ENCODE data around the gene ZNF646. TPM values are rescaled to one million over a fixed set of nuclear protein-coding genes. Genes with fewer than 3 reads are reported as not detected.
A peak's percentile ranks its signal among the peaks of the same experiment; 100 is the strongest.

The ZNF646 gene
- total and polyA plus RNA-seq, 2 of the 13 experiments (the other 11 are each of a cell fraction or from before 2014, with no cell fraction given): 3.4 to 10.9 TPM

DNA sequence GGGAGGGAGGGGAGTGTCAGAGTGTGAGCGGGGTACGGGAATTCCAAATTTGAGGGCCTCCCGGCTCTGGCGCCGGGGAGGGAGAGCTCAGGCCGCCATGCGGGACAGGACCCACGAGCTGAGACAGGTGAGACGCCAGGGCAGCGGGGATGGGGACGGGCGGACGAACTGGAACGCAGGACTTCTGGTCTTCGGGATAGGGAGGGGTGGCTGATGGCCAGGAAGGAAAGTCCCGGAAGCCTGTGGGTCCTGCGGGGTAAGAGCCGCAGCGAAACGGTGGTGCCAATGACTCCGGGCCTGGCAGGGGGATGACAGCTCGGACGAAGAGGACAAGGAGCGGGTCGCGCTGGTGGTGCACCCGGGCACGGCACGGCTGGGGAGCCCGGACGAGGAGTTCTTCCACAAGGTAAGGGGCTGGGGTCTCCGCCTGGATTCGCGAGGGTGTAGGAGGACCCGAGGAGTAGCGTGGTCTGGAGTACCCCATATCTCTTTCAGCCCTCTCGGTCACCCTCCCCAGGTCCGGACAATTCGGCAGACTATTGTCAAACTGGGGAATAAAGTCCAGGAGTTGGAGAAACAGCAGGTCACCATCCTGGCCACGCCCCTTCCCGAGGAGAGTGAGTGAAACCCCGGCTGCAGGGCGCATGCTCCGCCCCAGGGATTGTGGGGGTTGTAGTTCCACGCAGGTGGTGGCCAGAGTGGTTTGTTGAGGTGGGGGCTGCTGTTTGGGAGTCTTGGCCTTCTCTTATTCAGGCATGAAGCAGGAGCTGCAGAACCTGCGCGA is 40.3 kb upstream of the ZNF646 start (continued):
- TF ChIP-seq MLLT10 (CRISPR knock-in tag; IDR thresholded peaks at IDR 0.05) (no peak), RARG (CRISPR knock-in tag; IDR thresholded peaks at IDR 0.05; ENCODE audit: low read depth) (no peak), MAFF (IDR thresholded peaks at IDR 0.05; ENCODE audit: low read depth, low read length) (no peak), RBM22 (optimal IDR thresholded peaks at IDR 0.05; ENCODE audit: low read length) (no peak), JUNB (CRISPR knock-in tag; IDR thresholded peaks at IDR 0.05; ENCODE audit: borderline replicate concordance) (no peak), KDM5A (IDR thresholded peaks at IDR 0.05; ENCODE audit: borderline replicate concordance, low read length) (0 out of 2 replicates have a peak, but pooled peaks have one; percentile 47), ZNF780A (CRISPR knock-in tag; IDR thresholded peaks at IDR 0.05) (no peak), KDM2A (CRISPR knock-in tag; IDR thresholded peaks at IDR 0.05; ENCODE audit: borderline replicate concordance, low read depth) (no peak; the same call in 1 of the 2 replicates), ZNF530 (CRISPR knock-in tag; IDR thresholded peaks at IDR 0.05; ENCODE audit: low read depth) (no peak), KLF9 (CRISPR knock-in tag; IDR thresholded peaks at IDR 0.05; ENCODE audit: low read depth) (peak; percentile 83), ZKSCAN5 (CRISPR knock-in tag; IDR thresholded peaks at IDR 0.05) (0 out of 2 replicates have a peak, but pooled peaks have one; percentile 18), ZNF354B (CRISPR knock-in tag; IDR thresholded peaks at IDR 0.05) (no peak), TBL1XR1 (IDR thresholded peaks at IDR 0.05; ENCODE audit: borderline replicate concordance, low read length, partially characterized antibody) (no peak)
- TF ChIP-seq, protein P1, sequence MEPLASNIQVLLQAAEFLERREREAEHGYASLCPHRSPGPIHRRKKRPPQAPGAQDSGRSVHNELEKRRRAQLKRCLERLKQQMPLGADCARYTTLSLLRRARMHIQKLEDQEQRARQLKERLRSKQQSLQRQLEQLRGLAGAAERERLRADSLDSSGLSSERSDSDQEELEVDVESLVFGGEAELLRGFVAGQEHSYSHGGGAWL (CRISPR knock-in tag; IDR thresholded peaks at IDR 0.05): peak; percentile 54; the same call in 1 of the 2 replicates
- TF ChIP-seq, protein P2, sequence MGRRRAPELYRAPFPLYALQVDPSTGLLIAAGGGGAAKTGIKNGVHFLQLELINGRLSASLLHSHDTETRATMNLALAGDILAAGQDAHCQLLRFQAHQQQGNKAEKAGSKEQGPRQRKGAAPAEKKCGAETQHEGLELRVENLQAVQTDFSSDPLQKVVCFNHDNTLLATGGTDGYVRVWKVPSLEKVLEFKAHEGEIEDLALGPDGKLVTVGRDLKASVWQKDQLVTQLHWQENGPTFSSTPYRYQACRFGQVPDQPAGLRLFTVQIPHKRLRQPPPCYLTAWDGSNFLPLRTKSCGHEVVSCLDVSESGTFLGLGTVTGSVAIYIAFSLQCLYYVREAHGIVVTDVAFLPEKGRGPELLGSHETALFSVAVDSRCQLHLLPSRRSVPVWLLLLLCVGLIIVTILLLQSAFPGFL (CRISPR knock-in tag; IDR thresholded peaks at IDR 0.05): 0 out of 2 replicates have a peak, but pooled peaks have one; percentile 75
- TF ChIP-seq, protein P3, sequence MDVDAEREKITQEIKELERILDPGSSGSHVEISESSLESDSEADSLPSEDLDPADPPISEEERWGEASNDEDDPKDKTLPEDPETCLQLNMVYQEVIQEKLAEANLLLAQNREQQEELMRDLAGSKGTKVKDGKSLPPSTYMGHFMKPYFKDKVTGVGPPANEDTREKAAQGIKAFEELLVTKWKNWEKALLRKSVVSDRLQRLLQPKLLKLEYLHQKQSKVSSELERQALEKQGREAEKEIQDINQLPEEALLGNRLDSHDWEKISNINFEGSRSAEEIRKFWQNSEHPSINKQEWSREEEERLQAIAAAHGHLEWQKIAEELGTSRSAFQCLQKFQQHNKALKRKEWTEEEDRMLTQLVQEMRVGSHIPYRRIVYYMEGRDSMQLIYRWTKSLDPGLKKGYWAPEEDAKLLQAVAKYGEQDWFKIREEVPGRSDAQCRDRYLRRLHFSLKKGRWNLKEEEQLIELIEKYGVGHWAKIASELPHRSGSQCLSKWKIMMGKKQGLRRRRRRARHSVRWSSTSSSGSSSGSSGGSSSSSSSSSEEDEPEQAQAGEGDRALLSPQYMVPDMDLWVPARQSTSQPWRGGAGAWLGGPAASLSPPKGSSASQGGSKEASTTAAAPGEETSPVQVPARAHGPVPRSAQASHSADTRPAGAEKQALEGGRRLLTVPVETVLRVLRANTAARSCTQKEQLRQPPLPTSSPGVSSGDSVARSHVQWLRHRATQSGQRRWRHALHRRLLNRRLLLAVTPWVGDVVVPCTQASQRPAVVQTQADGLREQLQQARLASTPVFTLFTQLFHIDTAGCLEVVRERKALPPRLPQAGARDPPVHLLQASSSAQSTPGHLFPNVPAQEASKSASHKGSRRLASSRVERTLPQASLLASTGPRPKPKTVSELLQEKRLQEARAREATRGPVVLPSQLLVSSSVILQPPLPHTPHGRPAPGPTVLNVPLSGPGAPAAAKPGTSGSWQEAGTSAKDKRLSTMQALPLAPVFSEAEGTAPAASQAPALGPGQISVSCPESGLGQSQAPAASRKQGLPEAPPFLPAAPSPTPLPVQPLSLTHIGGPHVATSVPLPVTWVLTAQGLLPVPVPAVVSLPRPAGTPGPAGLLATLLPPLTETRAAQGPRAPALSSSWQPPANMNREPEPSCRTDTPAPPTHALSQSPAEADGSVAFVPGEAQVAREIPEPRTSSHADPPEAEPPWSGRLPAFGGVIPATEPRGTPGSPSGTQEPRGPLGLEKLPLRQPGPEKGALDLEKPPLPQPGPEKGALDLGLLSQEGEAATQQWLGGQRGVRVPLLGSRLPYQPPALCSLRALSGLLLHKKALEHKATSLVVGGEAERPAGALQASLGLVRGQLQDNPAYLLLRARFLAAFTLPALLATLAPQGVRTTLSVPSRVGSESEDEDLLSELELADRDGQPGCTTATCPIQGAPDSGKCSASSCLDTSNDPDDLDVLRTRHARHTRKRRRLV (CRISPR knock-in tag; IDR thresholded peaks at IDR 0.05): 0 out of 2 replicates have a peak, but pooled peaks have one; percentile 50
- TF ChIP-seq, protein P4, sequence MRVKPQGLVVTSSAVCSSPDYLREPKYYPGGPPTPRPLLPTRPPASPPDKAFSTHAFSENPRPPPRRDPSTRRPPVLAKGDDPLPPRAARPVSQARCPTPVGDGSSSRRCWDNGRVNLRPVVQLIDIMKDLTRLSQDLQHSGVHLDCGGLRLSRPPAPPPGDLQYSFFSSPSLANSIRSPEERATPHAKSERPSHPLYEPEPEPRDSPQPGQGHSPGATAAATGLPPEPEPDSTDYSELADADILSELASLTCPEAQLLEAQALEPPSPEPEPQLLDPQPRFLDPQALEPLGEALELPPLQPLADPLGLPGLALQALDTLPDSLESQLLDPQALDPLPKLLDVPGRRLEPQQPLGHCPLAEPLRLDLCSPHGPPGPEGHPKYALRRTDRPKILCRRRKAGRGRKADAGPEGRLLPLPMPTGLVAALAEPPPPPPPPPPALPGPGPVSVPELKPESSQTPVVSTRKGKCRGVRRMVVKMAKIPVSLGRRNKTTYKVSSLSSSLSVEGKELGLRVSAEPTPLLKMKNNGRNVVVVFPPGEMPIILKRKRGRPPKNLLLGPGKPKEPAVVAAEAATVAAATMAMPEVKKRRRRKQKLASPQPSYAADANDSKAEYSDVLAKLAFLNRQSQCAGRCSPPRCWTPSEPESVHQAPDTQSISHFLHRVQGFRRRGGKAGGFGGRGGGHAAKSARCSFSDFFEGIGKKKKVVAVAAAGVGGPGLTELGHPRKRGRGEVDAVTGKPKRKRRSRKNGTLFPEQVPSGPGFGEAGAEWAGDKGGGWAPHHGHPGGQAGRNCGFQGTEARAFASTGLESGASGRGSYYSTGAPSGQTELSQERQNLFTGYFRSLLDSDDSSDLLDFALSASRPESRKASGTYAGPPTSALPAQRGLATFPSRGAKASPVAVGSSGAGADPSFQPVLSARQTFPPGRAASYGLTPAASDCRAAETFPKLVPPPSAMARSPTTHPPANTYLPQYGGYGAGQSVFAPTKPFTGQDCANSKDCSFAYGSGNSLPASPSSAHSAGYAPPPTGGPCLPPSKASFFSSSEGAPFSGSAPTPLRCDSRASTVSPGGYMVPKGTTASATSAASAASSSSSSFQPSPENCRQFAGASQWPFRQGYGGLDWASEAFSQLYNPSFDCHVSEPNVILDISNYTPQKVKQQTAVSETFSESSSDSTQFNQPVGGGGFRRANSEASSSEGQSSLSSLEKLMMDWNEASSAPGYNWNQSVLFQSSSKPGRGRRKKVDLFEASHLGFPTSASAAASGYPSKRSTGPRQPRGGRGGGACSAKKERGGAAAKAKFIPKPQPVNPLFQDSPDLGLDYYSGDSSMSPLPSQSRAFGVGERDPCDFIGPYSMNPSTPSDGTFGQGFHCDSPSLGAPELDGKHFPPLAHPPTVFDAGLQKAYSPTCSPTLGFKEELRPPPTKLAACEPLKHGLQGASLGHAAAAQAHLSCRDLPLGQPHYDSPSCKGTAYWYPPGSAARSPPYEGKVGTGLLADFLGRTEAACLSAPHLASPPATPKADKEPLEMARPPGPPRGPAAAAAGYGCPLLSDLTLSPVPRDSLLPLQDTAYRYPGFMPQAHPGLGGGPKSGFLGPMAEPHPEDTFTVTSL (CRISPR knock-in tag; IDR thresholded peaks at IDR 0.05; ENCODE audit: borderline replicate concordance): no peak
